Measurements from ENCODE around the gene SMAD3. TPM values are rescaled to one million over a fixed set of nuclear protein-coding genes. Genes with fewer than 3 reads are reported as not detected.

Gene SMAD3
- total and polyA plus RNA-seq, 10 of the 15 experiments (the other 5 are each of a cell fraction or from before 2014, with no cell fraction given): 5.6 to 43.2 (median 16.0) TPM

DNA sequence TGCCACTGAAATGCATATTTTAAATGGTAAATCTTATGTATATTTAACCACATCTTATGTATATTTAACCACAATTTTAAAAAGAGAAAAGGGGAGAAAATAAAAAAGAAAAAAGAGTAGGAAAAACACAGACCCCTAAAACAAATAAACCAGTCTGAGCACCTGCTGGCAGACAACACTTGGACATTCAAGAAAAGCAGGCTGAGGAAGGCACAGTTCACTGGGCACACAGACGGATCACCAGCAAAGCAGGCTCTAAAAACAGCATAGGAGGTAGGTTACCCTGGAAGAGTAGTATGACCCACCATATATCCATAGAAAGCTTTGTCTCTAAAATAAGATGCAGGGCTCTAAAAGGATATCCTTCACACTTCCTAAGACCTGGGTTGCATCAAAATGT, 162.0 kb downstream of the SMAD3 start:
- CTCF ChIA-PET: interaction anchor here (1.2 kb wide), 1 partner anchor 12 kb away, joined by 3 read pairs; no protein-coding TSS in a partner anchor
- no peak for ATAC-seq
- Histone ChIP-seq H3K4me3 (no peak overlapping the region), H3K4me1 (ENCODE audit: control insufficient read depth, insufficient read depth, low read length) (no peaks in the 10 kb centered on the region), H3K79me2 (ENCODE audit: control insufficient read depth, insufficient read depth, low read length) (no peaks in the 10 kb centered on the region), H3K27me3 (replicated peaks in 1 of 2; ENCODE audit: control insufficient read depth in 2 of 2, insufficient read depth in 2 of 2, low read length in 1 of 2) (no peaks in the 10 kb centered on the region), H3K4me2 (ENCODE audit: control insufficient read depth, insufficient read depth) (no peak overlapping the region), H3K9ac (ENCODE audit: control insufficient read depth, insufficient read depth, low read length) (no peak overlapping the region), H3K36me3 (ENCODE audit: control insufficient read depth in 2 of 2, insufficient read depth in 2 of 2, low read length in 1 of 2) (peaks cover 3 to 9% of the 10 kb centered on the region in 2 experiments), H3K27ac (ENCODE audit: control insufficient read depth, insufficient read depth) (no peak overlapping the region), H4K20me1 (ENCODE audit: control insufficient read depth, insufficient read depth) (no peaks in the 10 kb centered on the region), H2AFZ (ENCODE audit: control insufficient read depth, low read depth, low read length) (no peak overlapping the region), H3K9me3 (replicated peaks; ENCODE audit: control insufficient read depth, insufficient read depth, low read length) (no peaks in the 10 kb centered on the region)
- DNase-seq (ENCODE audit: low read depth, low spot score): no peak
- POLR2A ChIA-PET: no interaction called here
- FAIRE-seq: no peak
- TF ChIP-seq BCL11A (IDR thresholded peaks at IDR 0.05; ENCODE audit: low read depth, low read length) (no peak), FOS (IDR thresholded peaks at IDR 0.05; ENCODE audit: borderline replicate concordance, extremely low read depth, insufficient read length) (no peak), HCFC1 (IDR thresholded peaks at IDR 0.05; ENCODE audit: low read length) (no peak), RFX5 (IDR thresholded peaks at IDR 0.05; ENCODE audit: low read depth, low read length) (no peak), CHD4 (IDR thresholded peaks at IDR 0.05) (no peak), LARP7 (IDR thresholded peaks at IDR 0.05) (no peak), YY1 (IDR thresholded peaks at IDR 0.05; ENCODE audit: low read depth, low read length) (no peak), ZNF207 (IDR thresholded peaks at IDR 0.05; ENCODE audit: borderline replicate concordance) (no peak), POLR2A (IDR thresholded peaks at IDR 0.05; ENCODE audit: low read depth, low read length) (no peak), MTA3 (IDR thresholded peaks at IDR 0.05; ENCODE audit: borderline replicate concordance, low read length) (no peak), BRCA1 (IDR thresholded peaks at IDR 0.05; ENCODE audit: low read depth, low read length) (no peak), ZSCAN29 (IDR thresholded peaks at IDR 0.05) (no peak), NR2F1 (conservative IDR thresholded peaks at IDR 0.05) (no peak)
- TF ChIP-seq, protein P1, sequence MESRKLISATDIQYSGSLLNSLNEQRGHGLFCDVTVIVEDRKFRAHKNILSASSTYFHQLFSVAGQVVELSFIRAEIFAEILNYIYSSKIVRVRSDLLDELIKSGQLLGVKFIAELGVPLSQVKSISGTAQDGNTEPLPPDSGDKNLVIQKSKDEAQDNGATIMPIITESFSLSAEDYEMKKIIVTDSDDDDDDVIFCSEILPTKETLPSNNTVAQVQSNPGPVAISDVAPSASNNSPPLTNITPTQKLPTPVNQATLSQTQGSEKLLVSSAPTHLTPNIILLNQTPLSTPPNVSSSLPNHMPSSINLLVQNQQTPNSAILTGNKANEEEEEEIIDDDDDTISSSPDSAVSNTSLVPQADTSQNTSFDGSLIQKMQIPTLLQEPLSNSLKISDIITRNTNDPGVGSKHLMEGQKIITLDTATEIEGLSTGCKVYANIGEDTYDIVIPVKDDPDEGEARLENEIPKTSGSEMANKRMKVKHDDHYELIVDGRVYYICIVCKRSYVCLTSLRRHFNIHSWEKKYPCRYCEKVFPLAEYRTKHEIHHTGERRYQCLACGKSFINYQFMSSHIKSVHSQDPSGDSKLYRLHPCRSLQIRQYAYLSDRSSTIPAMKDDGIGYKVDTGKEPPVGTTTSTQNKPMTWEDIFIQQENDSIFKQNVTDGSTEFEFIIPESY (IDR thresholded peaks at IDR 0.05): no peak
- TF ChIP-seq, protein P2, sequence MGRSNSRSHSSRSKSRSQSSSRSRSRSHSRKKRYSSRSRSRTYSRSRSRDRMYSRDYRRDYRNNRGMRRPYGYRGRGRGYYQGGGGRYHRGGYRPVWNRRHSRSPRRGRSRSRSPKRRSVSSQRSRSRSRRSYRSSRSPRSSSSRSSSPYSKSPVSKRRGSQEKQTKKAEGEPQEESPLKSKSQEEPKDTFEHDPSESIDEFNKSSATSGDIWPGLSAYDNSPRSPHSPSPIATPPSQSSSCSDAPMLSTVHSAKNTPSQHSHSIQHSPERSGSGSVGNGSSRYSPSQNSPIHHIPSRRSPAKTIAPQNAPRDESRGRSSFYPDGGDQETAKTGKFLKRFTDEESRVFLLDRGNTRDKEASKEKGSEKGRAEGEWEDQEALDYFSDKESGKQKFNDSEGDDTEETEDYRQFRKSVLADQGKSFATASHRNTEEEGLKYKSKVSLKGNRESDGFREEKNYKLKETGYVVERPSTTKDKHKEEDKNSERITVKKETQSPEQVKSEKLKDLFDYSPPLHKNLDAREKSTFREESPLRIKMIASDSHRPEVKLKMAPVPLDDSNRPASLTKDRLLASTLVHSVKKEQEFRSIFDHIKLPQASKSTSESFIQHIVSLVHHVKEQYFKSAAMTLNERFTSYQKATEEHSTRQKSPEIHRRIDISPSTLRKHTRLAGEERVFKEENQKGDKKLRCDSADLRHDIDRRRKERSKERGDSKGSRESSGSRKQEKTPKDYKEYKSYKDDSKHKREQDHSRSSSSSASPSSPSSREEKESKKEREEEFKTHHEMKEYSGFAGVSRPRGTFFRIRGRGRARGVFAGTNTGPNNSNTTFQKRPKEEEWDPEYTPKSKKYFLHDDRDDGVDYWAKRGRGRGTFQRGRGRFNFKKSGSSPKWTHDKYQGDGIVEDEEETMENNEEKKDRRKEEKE (IDR thresholded peaks at IDR 0.05): no peak
- TF ChIP-seq, protein P3, sequence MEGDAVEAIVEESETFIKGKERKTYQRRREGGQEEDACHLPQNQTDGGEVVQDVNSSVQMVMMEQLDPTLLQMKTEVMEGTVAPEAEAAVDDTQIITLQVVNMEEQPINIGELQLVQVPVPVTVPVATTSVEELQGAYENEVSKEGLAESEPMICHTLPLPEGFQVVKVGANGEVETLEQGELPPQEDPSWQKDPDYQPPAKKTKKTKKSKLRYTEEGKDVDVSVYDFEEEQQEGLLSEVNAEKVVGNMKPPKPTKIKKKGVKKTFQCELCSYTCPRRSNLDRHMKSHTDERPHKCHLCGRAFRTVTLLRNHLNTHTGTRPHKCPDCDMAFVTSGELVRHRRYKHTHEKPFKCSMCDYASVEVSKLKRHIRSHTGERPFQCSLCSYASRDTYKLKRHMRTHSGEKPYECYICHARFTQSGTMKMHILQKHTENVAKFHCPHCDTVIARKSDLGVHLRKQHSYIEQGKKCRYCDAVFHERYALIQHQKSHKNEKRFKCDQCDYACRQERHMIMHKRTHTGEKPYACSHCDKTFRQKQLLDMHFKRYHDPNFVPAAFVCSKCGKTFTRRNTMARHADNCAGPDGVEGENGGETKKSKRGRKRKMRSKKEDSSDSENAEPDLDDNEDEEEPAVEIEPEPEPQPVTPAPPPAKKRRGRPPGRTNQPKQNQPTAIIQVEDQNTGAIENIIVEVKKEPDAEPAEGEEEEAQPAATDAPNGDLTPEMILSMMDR (IDR thresholded peaks at IDR 0.05 in 2 of 3, conservative IDR thresholded peaks at IDR 0.05 in 1 of 3; ENCODE audit: control insufficient read depth in 2 of 3, extremely low read depth in 1 of 3, insufficient read depth in 1 of 3, low read depth in 3 of 3, low read length in 3 of 3): no peak
- TF ChIP-seq, protein P4, sequence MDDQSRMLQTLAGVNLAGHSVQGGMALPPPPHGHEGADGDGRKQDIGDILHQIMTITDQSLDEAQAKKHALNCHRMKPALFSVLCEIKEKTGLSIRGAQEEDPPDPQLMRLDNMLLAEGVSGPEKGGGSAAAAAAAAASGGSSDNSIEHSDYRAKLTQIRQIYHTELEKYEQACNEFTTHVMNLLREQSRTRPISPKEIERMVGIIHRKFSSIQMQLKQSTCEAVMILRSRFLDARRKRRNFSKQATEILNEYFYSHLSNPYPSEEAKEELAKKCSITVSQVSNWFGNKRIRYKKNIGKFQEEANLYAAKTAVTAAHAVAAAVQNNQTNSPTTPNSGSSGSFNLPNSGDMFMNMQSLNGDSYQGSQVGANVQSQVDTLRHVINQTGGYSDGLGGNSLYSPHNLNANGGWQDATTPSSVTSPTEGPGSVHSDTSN (IDR thresholded peaks at IDR 0.05; ENCODE audit: insufficient replicate concordance, low read depth, low read length): no peak
- WGBS (ENCODE audit: insufficient coverage, insufficient replicate concordance, low lambda C conversion rate, missing lambda C conversion rate): 48% methylated on average over 1 of the region's 1 CpG
- in situ Hi-C loops (cut with MboI): no loop called here
- no TSS peak for BruUV-seq (replicated peaks)
- intact Hi-C loops (cut with micrococcal nuclease; ENCODE audit: unreplicated experiment): no loop called here
- RAD21 ChIA-PET (ENCODE audit: unreplicated experiment): no interaction called here
- SMC1A ChIA-PET (ENCODE audit: uncharacterized antibody, unreplicated experiment): interaction anchor here (0.7 kb wide), 1 partner anchor 54 kb away, joined by 3 read pairs; no protein-coding TSS in a partner anchor
